HG02678 (cell line): ENCODE data around the gene RASGEF1C.

ENCODE experiments used
- ATAC-seq: cut with Tn5 transposase; IDR thresholded peaks from one replicate; pipeline ENCODE4 v1.9.1; 2021; ENCODE audit warnings: mild to moderate bottlenecking, moderate library complexity; ENCODE audit not compliant: unreplicated experiment

Gene RASGEF1C

DNA sequence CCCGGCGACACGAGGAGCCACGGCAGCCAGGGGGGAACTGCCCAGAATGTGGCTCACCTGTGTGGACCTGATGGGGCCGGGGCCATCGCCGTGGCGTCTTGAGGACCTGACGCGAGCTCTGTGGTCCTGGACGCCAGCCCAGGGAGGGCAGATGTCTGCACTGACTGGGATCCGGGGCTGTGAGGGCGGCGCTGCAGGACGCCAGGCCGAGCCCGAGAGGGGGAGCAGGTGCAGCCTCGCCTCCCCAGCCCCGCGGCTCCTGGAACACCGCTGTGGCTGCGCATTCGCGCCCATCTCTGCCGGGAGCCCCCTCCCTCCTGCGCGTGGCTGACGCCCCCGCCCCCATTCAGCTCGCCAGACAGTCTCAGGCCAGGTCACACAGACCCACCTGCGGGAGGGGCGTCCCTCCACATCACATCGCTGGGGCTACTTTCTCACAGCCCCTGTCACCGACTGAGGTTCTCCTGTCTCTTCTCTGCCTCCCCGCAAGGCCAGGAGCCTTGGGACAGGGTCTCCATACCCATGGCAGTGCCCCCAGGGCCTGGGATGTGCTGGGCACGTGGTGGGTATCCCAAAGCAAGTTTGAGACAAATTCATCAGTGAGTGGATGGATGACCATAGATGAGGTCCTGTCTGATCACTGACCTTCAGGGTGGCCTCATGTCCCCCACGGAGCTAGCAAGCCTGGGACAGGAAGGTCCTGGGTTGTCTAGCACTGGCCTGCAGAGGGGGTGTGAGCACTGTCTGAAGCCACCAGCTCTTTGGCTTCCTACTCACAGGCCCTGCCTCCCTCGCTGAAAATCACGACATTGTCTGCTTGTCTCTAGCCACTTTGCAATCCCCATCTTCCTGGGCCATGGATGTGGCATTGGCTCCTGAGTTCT lies 47.3 kb downstream of the RASGEF1C start:
- ATAC-seq = no peak

DNA sequence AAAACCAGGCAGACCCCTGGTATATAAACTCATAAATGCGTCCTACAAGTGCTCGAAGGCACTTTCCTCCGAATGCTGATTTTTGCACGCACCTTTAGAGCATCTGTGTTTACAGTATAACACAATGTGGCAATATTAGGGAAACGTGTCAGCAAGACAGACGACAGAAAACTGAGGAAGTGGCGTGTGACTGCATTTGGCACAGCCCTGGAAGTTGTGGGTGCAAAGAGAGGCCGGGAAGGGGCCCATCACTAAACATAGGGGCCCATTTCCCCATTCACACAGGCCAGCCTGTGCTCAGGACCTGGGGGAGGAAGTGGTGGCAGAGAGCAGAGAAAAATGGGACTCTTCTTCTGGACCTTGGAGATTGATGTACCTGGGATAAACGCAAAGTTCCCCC lies 48.2 kb downstream of the RASGEF1C start:
- no peak for ATAC-seq

DNA sequence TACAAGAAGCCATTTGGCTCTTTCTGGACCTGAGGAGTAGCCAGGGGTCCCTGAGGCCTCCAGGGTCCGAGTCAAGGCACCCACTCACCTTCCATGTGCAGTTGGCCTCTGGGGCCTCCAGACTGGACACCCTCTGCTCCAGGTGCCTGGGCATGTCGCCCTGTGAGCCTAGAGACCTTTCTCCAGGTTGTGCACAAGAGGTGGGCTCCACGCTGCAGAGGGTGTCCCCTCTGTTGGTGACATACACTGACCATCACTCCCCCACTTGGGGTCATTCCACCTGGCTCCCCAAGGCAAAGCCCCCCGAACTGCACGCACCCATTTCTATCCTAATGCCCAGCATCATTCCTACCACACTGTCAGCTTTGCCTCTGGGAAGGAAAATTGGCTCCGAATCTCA lies 48.8 kb downstream of the RASGEF1C start:
- no peak for ATAC-seq

DNA sequence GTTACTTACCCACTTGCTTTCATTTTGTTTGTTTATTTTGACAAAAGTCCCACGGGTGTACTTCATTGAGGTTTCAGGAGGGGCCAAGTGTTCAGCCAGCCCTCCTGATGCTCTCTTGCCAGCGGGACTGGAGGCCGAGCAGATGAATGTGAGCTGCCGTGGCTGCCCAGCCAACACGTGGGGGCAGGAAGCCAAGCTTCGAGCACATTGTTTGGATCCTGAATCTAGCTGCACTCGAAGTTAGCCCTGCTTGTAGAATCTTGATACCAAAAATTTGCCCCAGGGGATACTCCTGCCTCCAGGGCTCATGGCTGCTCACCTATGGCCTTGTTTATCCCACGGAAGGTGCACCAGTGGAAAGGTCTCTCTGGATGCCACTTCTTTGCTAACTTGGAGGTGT lies 49.3 kb downstream of the RASGEF1C start:
- no peak for ATAC-seq

DNA sequence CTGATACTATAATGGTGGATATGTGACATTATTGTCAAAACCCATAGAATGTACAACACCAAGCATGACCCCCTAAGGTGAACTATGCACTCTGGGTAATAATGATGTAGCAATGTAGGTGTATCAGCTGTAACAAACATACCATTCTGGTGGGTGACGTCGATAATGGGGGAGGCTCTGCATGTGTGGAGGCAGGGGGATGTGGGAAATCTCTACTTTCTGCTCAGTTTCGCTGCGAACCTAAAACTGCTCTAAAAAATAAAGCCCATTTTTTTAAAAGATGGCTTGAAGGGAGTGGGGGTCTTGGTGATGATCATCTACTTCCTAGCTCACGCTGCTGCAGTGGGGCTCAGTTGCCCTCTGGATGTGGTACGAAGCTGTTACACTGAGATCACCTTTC lies 51.1 kb downstream of the RASGEF1C start:
- no peak for ATAC-seq

DNA sequence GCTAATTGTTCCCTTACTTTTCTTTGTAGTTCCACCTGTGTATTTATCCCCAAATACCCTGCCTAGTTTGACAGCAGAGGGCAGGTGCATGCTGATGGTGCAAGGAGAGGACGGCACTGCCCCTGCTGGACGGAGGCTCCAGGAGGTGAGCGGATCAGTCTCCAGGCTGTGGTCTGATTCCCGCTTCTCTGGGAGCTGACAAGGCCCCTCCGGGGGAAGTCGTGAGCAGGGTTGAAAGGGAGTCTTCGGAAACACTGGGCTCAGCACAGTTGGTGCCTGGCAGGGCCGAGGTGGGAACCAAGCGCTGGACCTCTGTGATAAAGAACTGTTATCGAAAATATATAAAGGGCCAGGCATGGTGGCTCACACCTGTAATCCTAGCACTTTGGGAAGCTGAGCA lies 52.9 kb downstream of the RASGEF1C start:
- no peak for ATAC-seq

DNA sequence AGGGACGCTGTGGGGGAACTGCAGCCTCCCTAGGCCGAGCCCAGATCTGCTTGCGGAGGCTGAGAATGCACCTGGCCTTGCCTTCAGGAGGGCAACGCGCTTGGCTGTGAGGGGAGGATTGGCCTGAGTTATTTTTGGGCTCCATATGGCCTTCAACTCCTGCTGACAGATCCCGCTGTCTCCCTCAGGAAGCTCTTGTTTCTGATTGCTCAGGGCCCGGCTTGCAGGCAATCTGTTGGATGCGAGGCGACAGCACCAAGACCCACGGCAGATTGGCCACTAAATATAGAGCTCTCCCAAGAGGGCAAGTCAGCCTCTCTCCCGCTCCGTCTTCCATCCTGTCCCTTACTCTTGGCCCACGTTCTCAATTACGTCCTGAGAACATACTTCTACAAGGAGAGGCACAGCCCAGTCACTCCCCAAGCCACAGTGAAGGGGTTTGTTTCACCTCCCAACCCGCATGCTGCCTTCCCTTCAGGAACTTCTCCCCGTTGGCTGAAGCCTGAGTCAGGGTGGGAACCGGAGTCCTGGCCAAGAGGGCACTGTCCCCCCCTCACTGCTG lies 53.6 kb downstream of the RASGEF1C start:
- ATAC-seq = no peak

DNA sequence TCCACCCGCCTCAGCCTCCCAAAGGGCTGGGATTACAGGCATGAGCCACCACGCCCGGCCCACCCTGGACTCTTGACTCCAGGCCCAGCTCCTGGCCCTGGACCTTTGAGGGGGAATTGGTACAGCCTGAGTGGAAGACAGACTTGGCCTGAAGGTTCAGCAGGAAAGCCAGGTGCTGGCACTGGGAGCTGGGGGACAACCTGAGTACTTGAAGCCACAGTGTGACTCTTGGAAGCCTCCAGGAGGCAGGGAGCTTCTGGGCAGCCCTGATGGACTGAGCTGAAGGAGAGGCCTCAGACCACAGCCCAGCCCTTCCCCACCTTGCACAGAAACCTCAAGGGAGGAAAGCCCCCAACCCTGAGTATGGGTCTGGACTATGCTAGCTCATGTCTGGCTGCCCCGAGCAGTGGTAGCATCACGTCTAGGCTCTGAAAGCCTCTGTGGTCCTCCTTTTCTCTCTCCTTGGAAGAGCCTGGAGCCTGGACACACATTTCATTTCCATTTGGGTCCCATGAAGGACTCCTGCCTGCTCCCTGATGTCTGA lies 54.1 kb downstream of the RASGEF1C start:
- no peak for ATAC-seq

DNA sequence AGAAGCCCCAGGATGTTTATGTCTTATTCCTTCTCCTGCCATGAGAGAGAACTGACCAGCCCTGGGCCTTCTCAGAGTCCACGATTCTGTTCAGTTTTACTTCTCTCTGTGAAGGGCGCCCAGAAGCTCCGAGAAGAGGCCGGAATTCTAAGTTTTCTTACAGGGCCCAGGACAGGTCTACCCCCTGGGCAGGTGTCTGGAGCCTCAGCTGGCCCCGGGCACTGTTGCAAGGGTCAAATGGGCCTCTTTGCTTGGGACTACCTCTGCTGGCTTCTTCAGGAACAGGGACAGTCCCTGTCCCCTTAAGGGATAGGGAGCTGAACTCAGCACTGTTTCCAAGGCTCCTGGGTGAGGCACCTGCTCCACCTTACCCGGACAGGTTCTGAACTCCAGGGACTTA lies 55.0 kb downstream of the RASGEF1C start:
- no peak for ATAC-seq

DNA sequence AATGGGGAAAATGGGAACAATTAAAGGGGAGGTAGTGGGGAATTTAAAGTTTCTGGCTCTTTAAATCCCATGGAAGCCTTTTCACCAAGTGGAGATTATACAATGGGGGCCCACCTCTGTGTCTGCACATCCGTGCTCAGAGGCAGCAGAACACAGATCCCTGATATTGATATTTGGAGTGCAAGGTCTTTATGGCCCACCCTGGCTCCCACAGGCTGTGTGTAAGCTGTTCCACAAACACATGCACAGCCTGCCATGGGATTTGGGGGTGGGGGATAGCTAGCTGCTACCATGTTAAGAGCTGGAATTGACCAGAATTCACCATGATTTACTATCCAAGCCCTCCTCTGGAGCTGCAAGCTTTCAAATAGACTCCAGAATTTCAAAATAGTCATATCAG lies 55.9 kb downstream of the RASGEF1C start:
- no peak for ATAC-seq

DNA sequence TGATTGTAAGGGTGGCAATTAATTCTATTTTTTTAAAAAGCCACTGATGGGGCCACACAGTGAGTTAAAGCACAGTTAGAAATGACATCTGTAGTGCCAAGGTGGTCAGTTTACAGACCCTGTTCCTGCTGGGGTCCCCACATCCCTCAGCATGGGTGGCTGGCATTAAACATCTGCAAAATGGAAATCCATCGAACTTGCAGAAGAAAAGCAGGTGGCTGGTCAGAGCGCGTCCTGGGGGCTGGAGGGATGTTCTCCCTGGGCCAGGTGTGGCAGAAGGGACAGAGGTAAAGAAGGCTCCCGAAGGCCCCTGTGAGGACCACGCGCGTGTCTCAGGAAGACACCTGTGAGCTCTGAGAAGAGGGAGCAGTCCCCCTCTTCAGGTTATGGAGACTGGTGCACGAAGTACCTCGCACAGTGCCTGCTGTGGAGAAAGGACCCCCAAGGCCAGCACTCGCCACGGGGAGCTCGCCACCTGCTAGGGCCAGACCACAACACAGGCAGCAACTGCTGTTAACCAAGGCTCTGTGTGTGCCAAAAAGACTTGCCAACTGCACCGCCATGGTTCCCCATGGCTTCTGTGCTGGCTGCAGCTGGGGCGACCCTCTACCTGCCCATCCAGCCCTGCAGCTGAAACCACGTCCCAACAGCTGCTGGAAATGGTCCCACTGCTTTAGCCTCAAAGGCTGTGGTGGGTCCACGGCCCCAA lies 65.2 kb downstream of the RASGEF1C start:
- ATAC-seq = no peak

DNA sequence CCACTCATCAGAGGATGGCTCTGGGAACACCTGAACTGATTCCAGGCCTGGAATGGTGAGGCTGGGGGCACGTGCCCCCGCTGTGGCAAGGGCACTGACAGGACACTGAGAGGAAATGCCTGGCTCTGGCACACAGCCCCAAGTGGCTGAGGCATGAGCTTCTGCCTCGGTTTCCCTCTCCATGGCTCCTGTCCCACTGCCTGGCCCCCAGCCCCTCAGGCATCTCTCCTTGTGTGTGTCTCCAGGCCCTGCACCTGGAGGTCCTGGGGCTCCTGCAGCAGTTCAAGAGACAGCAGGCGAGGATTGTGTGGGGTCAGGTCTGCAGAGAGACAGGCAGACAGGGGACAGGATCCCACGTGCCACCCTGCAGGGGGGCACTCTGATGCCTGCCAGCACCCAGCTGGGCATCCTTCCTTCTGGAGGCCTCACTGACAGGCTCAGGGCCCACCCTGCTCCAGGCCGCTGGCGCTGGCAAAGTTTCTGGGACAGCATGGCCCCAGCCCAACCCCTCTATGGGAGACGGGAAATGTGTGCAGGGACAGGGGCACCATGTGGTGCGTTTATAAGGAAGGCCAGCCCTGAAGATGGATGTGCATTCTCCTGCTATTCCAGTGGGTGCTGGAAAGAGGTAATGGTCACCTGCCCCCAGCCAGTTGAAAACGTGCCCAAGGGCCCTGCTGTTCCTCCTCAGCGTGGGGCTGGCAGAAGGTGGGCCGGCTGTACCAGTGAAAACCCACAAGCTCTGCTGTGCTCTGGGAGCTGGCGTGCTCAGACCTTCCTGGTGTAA lies 66.0 kb downstream of the RASGEF1C start:
- no peak for ATAC-seq

DNA sequence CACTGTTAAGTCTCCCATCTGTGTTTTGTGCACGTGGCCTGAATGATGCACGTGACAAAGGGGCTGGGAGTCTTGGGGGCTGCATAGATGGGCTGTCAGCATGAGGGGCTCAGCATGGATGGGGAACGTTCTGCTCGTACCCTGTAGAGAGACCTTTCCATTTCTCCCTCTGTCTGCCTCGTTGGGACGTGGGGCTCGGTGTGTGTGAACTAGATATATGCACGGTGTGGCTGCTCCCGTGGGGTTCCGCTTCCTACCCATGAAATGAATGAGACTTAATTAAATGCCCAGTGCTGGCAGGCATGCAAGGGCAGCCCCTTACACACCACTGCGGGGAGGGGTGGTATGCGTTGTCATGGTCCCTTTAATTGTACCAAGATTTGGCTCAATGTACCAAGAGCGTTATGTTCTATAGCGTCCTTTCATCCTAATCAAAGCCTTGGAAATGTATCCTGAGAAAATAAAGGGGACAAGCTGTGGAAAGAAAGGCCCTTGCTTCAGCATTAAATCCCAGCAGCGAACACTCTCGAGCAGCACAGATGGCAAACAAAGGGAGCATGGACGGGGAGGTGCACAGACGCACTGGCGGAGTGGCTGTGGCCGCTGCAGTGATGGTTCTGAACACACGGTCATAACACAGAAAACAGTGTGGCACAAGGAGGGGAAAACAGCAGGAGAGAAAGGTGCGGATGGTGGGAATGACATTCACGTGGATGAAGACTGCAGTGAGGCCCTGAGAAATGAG lies 66.8 kb downstream of the RASGEF1C start:
- ATAC-seq = no peak

DNA sequence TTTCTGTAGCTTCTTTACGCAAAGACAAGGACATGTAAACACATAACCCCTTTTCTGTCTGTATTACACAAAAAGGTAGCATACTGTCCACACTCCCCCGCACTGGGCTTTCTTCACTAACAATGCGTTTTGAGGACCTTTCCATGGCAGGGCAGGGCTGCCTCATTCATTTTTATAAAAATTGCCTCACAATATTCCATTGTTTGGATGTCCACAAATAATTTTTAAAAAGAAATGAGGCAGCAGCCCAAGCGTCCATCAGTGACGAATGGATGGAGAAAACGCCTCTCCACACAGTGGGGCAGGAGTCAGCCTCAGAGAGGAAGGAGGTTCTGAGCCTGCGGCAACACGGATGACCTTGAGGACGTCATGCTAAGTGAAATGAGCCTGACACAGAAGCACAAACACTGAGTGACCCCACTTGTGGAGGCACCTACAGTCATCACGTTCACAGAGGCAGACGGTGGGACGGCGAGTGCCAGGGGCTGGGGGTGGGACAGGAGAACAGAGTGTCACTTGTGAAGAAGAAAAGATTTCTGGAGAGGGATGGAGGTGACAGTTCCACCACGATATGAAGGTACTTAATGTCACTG lies 67.8 kb downstream of the RASGEF1C start:
- ATAC-seq = no peak

DNA sequence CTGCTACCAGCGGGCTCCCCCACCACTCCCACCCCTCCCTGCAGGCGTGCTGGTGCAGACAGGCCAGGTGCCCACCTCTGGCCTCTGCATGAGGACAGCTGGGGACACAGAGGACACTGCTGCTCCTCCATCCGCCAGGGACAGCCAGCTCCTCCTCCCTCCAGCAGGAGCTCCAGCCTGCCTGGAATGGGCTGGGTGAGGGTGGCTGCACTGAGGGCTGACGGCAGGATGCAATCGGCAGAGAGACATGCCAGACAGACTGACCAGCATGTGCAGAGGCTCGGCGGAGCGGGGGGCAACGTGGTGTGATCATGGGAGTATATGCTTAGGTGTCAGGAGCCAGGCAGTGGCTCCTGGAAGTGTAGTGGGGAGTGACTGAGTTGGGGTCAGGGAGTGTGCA lies 68.4 kb downstream of the RASGEF1C start:
- ATAC-seq = no peak

DNA sequence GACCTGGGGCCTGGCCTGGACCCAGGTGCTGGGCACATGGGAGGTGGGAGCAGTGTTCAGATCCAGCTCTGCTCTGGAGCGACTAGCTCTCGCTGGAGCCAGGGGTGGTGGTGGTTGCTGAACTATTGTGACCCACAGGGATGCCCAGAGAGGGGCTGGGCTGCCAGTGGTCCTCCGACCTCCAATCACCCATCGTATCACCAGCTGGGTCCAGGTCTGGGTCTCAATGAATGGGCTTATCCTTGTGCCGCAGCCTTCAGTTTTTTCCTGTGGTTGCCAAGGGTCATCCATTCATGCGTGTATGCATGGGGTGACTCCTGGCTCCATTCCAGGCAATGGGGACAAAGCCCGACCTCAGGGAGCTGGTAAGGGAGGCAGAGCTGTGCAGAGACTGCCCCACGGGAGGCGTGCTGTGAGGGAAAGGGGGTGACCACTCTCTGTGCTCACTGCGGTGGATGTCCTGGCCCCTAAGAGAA lies 68.9 kb downstream of the RASGEF1C start:
- no peak for ATAC-seq

DNA sequence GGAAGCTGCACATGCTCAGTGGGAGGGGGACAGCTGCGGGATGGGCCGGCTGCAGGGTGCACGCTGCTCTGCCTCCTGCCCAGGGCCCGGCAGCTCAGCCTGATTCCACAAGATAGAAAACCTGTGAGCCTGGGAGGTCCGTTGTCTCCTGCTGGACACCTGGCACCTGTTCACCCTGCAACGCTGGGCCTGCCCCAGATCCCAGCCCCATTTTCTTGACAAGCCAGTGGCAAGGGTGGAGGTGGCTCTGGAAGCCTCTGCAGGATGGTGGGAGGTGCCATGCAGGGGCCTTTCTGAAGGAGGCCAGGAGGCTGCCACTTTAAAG lies 69.3 kb downstream of the RASGEF1C start:
- ATAC-seq = no peak

DNA sequence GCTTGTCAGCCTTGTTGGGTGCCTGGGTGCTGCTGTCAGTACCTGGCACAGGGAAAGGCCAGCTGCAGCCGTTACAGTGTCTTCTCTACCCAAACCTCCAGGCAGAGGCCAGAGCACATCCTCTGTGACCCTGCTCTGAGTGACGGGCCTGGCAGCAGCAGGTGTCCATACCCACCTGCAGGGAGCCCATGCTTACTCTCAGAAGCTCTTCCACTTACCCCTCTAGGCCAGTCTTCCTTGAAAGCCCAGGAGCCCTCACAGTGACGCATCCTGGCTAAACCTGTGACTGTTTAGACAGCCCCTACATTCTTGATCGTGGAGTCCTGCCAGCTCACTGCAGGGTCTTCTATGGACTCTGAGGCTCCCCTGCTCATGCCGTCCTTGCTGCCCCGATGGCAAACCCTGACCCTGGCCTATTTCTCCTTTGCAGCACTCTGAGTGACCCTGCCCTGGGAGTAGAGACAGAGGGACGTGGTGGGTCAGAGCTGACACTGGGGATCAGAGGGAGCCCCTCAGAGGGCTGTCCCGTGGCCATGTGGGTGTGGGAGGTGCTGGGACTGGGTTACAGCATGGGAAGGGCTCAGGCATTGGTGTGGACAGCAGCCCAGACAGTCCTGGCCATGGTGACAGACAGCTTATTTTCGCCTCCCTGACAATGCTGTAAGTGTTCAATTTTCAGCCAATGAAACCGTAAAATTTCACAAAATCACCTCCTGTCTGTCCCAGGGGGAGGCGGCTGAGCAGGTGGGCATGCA lies 69.9 kb downstream of the RASGEF1C start:
- no peak for ATAC-seq
